ENCODE results near the gene CEP68. TPM values are rescaled to one million over a fixed set of nuclear protein-coding genes. Genes with fewer than 3 reads are reported as not detected.

Gene CEP68
- total RNA-seq, 1 donor from 2014 or later = 4.9 TPM

DNA sequence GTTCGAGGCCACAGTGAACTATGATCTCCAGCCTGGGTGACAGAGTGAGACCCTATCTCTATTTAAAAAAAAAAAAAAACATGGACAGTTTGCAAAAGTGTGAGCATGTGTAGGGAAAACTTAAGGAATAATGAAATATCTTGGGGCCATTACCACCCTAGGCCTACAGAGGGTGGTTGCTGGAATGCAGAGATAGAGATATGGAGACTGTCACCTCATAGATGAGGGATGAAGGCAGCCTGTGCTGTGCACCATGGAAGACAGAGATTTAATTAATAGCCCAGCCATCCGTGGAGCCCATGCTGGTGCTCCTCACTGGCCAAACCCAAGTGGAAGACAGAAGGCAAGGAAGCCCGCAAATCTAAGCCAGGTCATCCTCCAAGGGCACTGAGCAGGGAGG is 16.6 kb upstream of the CEP68 start:
- no peak overlapping the region for H3K27ac Mint-ChIP-seq

GRCh38 chr2:65040400-65041261 is 15.6 kb upstream of the CEP68 start:
- Mint-ChIP-seq H3K4me1 (peaks cover 20% of the 10 kb centered on the region), H3K36me3 (ENCODE audit: low read depth) (peaks cover 13% of the 10 kb centered on the region), H3K9me3 (peaks cover 10% of the 10 kb centered on the region), H3K4me3 (peak overlapping the region; percentile 53), H3K27me3 (no peaks in the 10 kb centered on the region), H3K27ac (no peak overlapping the region)
- intact Hi-C loops (cut with micrococcal nuclease) = loop anchor here (1.0 to 2.0 kb wide), 3 partner anchors 52 to 532 kb away; partner anchors contain the start of gene SLC1A4
- peak; percentile 94 for DNase-seq

More for the DNA sequence above, 16.6 kb upstream of the CEP68 start:
- intact Hi-C loops (cut with micrococcal nuclease) = loop anchor here (1.0 to 2.0 kb wide), 3 partner anchors 51 to 533 kb away; partner anchors contain the start of gene SLC1A4
- Mint-ChIP-seq H3K9me3 (peaks cover 6% of the 10 kb centered on the region), H3K27me3 (no peaks in the 10 kb centered on the region), H3K36me3 (ENCODE audit: low read depth) (peaks cover 8% of the 10 kb centered on the region), H3K4me3 (no peak overlapping the region), H3K4me1 (peaks cover 20% of the 10 kb centered on the region)
- no peak for DNase-seq

DNA sequence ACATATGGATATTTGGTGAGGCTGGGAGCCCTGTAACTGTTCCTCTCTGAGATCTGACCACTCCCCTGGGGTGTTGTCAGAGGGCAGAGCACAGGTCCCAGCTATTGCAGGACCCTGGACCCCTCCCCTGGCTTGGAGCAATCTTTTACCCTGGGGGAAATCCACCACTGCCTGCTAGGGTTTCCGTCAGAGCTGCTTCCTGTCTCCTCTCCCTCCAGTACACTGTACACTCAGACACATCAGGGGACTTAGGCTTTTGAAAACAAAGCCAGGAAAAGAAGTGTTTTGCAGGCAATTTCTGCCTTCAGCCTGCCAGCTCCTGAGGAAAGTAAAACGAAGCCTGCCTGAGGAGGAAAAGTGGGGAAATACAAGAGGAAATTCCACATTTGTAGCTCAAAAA is 13.2 kb upstream of the CEP68 start:
- Mint-ChIP-seq H3K36me3 (ENCODE audit: low read depth) (peaks cover 15% of the 10 kb centered on the region), H3K27me3 (peaks cover under 1% of the 10 kb centered on the region), H3K9me3 (peaks cover 10% of the 10 kb centered on the region), H3K4me1 (peaks cover 20% of the 10 kb centered on the region), H3K27ac (peak overlapping the region; percentile 50), H3K4me3 (no peak overlapping the region)
- intact Hi-C loops (cut with micrococcal nuclease) = no loop called here
- DNase-seq = no peak

DNA sequence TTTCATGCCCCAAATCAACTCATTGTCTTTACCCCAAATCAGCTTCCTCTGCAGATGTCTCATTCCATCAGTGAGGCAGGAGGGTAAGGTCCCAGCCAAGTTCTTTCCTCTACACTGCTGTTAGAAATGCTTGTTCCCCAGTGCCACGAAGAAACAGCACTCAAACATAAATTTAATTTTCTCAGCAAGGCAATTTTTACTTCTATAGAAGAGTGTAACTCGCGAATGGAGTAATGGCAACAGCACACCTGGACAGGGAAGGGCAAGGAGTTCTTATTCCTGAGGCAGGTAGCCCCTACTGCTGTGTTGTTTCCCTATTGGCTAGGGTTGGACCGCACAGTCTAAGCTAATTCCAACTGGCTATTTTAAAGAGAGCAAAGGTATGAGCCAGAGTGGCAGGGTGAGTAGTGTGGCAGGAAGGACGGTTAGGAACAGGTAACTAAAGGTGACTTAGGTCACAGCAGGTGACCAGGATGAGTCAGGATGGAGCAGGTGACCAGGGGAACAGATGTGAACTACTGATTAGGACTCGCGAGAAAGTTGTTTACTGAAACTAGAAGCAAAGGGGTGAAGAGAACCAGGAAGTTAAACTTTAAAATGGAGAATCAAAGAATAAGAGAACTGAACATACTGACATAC is 12.0 kb upstream of the CEP68 start:
- Mint-ChIP-seq H3K27me3 (peaks cover 5% of the 10 kb centered on the region), H3K9me3 (peaks cover 10% of the 10 kb centered on the region), H3K4me1 (peaks cover 20% of the 10 kb centered on the region), H3K4me3 (no peak overlapping the region), H3K36me3 (ENCODE audit: low read depth) (peaks cover 17% of the 10 kb centered on the region), H3K27ac (no peak overlapping the region)
- intact Hi-C loops (cut with micrococcal nuclease) = no loop called here
- no peak for DNase-seq

- intact Hi-C loops (cut with micrococcal nuclease) = no loop called here
- peaks cover 17% of the 10 kb centered on the region for H3K36me3 Mint-ChIP-seq (ENCODE audit: low read depth)
- no peak for DNase-seq
- no peak overlapping the region for H3K27ac Mint-ChIP-seq
- H3K4me3 Mint-ChIP-seq = no peak overlapping the region
- H3K9me3 Mint-ChIP-seq = peaks cover 10% of the 10 kb centered on the region
- H3K27me3 Mint-ChIP-seq = peaks cover 5% of the 10 kb centered on the region
- peaks cover 14% of the 10 kb centered on the region for H3K4me1 Mint-ChIP-seq
Observed at GRCh38 chr2:65045651-65046050, 10.6 kb upstream of the CEP68 start.

DNA sequence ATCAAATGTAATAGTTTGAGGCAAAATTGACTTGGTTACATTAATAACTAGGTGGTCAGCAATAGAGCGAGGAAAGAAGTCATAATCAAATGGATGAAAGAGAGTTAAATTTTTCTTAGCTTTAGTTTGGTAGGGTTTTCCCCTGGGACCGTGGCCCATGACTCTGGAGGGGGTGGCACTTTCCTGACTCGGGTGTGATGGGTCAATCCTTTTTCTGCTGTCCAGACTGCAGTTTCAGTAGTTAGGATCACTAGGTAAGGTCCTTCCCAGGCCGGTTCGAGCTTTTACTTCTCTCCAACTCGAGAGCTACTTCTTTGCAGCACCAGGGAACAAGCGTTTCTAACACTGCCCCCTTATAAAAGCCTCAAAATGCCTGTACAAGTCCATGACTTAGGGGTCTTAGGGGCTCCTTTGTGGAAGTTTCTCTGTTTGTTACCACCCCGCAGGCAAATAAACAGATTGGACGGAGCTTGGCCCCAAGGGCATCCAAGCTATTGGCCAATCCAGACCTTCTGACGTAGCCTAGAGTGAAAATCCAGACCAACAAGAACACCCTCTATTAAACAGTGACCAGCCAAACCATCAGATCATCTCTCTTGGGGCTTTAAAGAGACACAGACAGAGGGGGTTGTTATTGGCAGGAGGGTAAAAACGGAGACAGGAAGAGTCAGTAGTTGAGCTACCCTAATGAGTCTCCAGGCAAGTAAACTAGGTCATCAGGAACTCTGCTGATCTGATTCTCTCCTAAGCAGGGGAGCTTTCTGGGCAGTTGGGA is 9.4 kb upstream of the CEP68 start:
- Mint-ChIP-seq H3K27me3 (peaks cover 8% of the 10 kb centered on the region), H3K4me1 (peaks cover 12% of the 10 kb centered on the region), H3K27ac (no peak overlapping the region), H3K4me3 (no peak overlapping the region), H3K9me3 (peaks cover 10% of the 10 kb centered on the region), H3K36me3 (ENCODE audit: low read depth) (peaks cover 17% of the 10 kb centered on the region)
- DNase-seq = no peak
- intact Hi-C loops (cut with micrococcal nuclease) = no loop called here

- H3K27me3 Mint-ChIP-seq = peaks cover 8% of the 10 kb centered on the region
- no peak for DNase-seq
- H3K36me3 Mint-ChIP-seq (ENCODE audit: low read depth) = peaks cover 13% of the 10 kb centered on the region
- intact Hi-C loops (cut with micrococcal nuclease) = no loop called here
- no peak overlapping the region for H3K4me3 Mint-ChIP-seq
- peaks cover 9% of the 10 kb centered on the region for H3K9me3 Mint-ChIP-seq
- no peak overlapping the region for H3K27ac Mint-ChIP-seq
- H3K4me1 Mint-ChIP-seq = peaks cover 19% of the 10 kb centered on the region
Observed at GRCh38 chr2:65049010-65049639, 7.1 kb upstream of the CEP68 start.

DNA sequence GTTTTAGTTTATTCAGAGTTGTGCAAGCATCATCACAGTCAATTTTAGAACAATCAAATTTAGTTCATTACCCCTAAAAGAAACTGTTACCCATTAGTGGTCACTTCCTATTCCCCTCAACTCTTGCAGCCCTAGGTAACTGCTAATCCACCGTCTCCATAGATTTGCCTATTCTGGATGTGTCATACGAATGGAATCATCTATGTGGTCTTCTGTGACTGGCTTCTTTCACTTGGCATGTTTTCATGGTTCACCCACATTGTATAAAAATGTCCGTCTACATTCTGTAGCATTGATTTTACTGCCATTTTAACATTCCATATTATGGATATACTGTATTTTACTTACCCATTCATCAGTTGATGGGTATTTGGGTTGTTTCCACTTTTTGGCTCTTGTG is 5.3 kb upstream of the CEP68 start:
- peaks cover 8% of the 10 kb centered on the region for H3K27me3 Mint-ChIP-seq
- peaks cover 5% of the 10 kb centered on the region for H3K36me3 Mint-ChIP-seq (ENCODE audit: low read depth)
- H3K4me1 Mint-ChIP-seq = peaks cover 31% of the 10 kb centered on the region
- no peaks in the 10 kb centered on the region for H3K9me3 Mint-ChIP-seq
- intact Hi-C loops (cut with micrococcal nuclease) = no loop called here
- DNase-seq = no peak
- H3K27ac Mint-ChIP-seq = no peak overlapping the region
- H3K4me3 Mint-ChIP-seq = no peak overlapping the region

GRCh38 chr2:65053199-65053598 is 3.0 kb upstream of the CEP68 start:
- intact Hi-C loops (cut with micrococcal nuclease) = no loop called here
- Mint-ChIP-seq H3K27me3 (peaks cover 5% of the 10 kb centered on the region), H3K36me3 (ENCODE audit: low read depth) (peaks cover 2% of the 10 kb centered on the region), H3K9me3 (no peaks in the 10 kb centered on the region), H3K4me3 (peak overlapping the region; percentile 70), H3K27ac (peak overlapping the region; percentile 71), H3K4me1 (peaks cover 44% of the 10 kb centered on the region)
- peak; percentile 86 for DNase-seq

- Mint-ChIP-seq H3K9me3 (no peaks in the 10 kb centered on the region), H3K4me3 (peak overlapping the region; percentile 97), H3K27ac (no peak overlapping the region), H3K27me3 (peaks cover 3% of the 10 kb centered on the region), H3K36me3 (ENCODE audit: low read depth) (peaks cover 2% of the 10 kb centered on the region), H3K4me1 (peaks cover 49% of the 10 kb centered on the region)
- intact Hi-C loops (cut with micrococcal nuclease) = loop anchor here (5.0 kb wide), 2 partner anchors 138 to 497 kb away; no protein-coding TSS in a partner anchor
- no peak for DNase-seq
Observed at GRCh38 chr2:65054749-65055421, 1.3 kb upstream of the CEP68 start.

GRCh38 chr2:65055422-65056214 is 598 bp upstream of the CEP68 start:
- DNase-seq = no peak
- peak overlapping the region; percentile 87 for H3K27ac Mint-ChIP-seq
- peaks cover 3% of the 10 kb centered on the region for H3K27me3 Mint-ChIP-seq
- H3K4me1 Mint-ChIP-seq = peaks cover 49% of the 10 kb centered on the region
- H3K9me3 Mint-ChIP-seq = no peaks in the 10 kb centered on the region
- peak overlapping the region; percentile 97 for H3K4me3 Mint-ChIP-seq
- intact Hi-C loops (cut with micrococcal nuclease) = loop anchor here (1.0 to 5.0 kb wide), 7 partner anchors 75 to 531 kb away; partner anchors contain the start of genes ACTR2, AFTPH and RAB1A
- peaks cover 2% of the 10 kb centered on the region for H3K36me3 Mint-ChIP-seq (ENCODE audit: low read depth)

GRCh38 chr2:65057054-65057375 is 799 bp downstream of the CEP68 start:
- Mint-ChIP-seq H3K4me3 (peak overlapping the region; percentile 83), H3K27ac (peak overlapping the region; percentile 80), H3K36me3 (ENCODE audit: low read depth) (peaks cover 2% of the 10 kb centered on the region), H3K4me1 (peaks cover 53% of the 10 kb centered on the region), H3K27me3 (no peaks in the 10 kb centered on the region), H3K9me3 (no peaks in the 10 kb centered on the region)
- intact Hi-C loops (cut with micrococcal nuclease) = loop anchor here (1.0 to 5.0 kb wide), 6 partner anchors 68 to 532 kb away; partner anchors contain the start of genes ACTR2, AFTPH and SLC1A4
- no peak for DNase-seq

Measured in activated CD4-positive, alpha-beta T cell treated with anti-CD3 and anti-CD28 coated beads, Interleukin-2, amount 10 ng/mL, durations not matched to agents 24 days and 14 days (primary cell).